ENCODE measurements around the gene RPL13.

- TF ChIP-seq CTCF (conservative IDR thresholded peaks at IDR 0.05 in 1 of 2, IDR thresholded peaks at IDR 0.05 in 1 of 2; ENCODE audit: low read depth in 1 of 2, low read length in 2 of 2), result no peak
- TF ChIP-seq EZH2 (IDR thresholded peaks at IDR 0.05; ENCODE audit: low read length, missing control alignments), result no peak
Observed at GRCh38 chr16:89547291-89547690, 13.2 kb upstream of the RPL13 start.

Data from fibroblast of lung (primary cell).